ENCODE data around the gene RAD9A.

RAD9A gene

DNA sequence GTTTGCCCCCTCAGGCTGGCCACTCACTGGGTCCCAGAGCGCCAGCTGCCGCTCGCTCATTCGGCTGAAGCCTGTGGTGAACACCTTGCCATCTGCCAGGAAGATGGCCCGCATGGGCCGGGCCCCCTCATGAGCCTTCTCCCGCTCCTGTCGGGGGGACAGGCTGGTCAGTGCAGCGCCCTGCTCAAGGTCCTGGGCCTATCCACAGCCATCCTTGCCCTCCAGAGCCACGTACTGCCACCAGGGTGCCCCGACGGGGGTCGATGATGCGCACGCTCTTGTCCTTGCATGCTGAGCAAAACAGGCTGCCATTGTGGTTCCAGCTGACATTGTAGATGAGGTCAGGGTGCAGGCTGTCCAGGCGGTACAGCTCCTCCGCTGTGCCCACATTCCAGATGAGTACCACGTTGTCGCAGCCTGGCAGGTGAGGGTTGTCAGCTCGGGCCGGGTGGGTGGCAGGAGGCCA lies 49.3 kb downstream of the RAD9A start:
- DNase-seq (ENCODE audit: low spot score), result no peak

DNA sequence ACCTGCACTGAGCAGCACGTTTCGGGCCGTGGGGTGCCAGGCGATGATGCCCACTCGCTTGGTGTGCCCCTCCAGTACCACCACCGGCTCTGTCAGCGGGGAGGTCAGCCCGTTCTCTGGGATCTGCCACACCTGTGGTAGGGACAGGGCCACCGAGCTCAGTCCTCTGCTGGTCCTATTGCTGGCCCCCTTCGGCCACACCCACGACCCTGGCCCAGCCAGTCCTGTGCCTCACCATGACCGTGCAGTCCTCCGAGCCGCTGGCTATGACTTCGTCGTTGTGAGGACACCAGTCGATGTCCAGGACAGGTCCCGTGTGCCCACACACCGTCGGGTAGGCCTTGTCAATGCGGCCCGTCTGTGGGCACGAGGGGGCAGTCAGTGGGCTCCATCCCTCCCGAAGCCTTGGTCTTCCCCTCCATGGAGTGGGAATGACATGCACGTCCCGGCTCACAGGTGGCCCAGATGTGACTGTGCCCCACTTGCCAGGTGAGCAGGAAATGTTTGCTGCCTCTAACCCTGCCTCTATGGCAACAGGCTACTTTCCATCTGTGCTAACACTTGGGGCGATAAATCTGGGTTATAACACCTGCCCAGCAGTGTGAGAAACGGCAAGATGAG lies 50.1 kb downstream of the RAD9A start:
- DNase-seq (ENCODE audit: low spot score), result no peak

DNA sequence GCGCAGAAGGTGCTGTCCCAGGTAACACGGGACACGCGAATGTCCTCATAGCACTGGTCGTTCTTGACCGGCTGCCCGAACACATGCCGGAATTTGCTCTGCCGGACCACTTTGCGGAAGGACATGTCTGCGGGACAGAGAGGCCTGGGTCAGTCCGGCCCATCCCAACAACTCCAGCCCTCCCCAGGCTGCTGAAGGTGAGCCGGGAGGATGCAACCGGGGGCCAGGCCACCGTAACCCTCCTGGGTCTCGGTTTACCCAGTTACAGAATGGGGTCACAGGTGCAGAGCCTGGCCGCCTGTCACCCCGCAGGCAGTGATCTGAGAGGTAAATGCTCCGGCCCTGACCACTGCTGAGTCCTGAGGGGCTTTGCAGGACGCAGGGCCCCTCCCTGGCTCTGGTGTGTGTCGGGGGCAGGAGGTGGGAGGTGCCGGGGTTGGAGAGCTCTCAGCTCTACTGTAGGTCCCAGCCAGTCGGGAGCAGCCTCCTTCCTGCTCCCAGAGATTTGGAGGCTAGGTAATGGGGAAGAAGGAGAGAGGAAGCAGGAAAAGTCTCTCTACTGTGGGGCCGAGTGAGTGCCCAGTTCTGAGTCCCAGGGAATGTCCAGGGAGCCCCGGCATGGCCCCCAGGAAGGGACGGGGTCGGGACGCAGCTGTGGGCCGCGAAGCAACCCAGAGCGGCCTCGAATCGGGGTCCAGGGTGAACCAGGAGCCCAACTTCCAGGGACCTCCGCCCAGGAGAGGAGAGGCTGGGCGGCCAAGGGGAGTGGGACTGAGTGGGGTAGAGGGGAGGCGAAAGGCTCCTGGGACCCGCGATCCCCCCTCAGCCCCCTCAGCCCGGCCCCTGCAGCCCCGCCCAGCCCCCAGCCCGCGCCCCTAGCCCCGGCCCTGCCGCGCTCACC lies 51.0 kb downstream of the RAD9A start:
- no peak for DNase-seq (ENCODE audit: low spot score)

DNA sequence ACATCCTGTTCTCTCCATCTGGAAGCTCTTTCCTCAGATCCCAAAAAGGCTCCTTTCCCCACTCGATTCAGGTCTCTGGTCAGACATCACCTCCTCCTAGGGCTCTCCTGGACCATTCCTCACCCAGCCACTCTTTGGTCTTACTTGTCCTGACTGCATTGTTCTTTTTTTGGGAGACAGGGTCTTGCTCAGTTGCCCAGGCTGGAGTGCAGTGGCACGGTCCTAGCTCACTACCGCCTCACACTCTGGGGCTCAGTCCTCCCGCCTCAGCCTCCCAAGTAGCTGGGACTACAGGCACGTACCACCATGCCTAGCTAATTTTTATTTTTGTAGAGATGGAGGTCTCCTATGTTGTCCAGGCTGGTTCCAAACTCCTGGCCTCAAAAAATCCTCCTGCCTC lies 53.7 kb downstream of the RAD9A start:
- DNase-seq (ENCODE audit: low spot score), result no peak
